ENCODE data around the gene LBH. TPM values are rescaled to one million over a fixed set of nuclear protein-coding genes. Genes with fewer than 3 reads are reported as not detected.

LBH gene
- total RNA-seq, 4 donors from 2014 or later, result 13.4 to 72.0 (median 42.6) TPM

DNA sequence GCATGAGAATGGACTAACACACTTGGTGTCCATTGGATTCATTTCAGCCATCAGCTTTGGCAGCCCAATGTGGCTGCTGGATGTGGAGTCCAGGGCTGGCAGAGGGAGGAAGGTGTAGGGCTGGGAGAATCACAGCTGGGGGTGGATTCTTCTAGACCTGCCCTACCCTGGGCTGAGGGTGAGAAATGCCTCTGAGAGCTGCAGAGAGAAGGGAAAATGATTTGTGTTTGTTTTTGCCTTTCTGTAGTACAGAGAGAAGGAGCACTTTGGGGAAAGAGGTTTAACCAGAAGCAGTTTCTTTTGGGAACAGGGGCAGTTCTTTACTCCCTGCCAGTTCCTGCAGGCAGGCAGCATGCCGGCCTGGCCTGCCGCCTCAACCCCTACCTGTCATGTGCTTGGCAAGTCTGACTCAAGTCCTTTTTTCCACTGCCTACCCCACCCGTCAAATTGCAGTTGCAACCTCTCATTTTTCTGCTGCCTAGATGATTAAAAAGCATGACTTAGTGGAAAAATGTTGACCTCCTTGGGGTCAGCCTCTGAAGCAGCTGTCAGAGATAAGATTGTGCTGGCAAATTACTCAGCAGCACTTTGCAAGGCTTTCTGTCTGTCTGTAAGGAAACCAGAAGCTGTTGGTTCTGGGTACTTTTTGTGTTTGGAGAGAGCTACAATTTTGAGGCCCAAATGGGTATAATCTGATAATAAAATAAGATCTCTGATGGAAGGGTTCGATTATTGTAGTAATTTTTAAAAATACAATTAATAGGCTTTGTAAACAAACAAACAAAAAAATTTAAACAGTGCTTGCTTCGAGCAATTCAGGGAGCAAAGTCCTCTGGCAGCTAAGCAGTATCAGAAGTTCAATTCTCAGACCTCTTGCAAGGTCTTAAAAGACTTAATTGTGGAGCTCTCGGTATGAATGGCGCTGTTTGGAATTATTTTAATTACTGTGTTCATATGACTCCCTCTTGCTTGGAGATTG lies 21.7 kb downstream of the LBH start:
- intact Hi-C loops (cut with DNase I; ENCODE audit: low total_unique reads), result no loop called here
- DNase-seq (ENCODE audit: low spot score in 2 of 2), result peak in 1 of 2 donors; percentile 82
- TF ChIP-seq, protein P1, sequence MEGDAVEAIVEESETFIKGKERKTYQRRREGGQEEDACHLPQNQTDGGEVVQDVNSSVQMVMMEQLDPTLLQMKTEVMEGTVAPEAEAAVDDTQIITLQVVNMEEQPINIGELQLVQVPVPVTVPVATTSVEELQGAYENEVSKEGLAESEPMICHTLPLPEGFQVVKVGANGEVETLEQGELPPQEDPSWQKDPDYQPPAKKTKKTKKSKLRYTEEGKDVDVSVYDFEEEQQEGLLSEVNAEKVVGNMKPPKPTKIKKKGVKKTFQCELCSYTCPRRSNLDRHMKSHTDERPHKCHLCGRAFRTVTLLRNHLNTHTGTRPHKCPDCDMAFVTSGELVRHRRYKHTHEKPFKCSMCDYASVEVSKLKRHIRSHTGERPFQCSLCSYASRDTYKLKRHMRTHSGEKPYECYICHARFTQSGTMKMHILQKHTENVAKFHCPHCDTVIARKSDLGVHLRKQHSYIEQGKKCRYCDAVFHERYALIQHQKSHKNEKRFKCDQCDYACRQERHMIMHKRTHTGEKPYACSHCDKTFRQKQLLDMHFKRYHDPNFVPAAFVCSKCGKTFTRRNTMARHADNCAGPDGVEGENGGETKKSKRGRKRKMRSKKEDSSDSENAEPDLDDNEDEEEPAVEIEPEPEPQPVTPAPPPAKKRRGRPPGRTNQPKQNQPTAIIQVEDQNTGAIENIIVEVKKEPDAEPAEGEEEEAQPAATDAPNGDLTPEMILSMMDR (IDR thresholded peaks at IDR 0.05), result no peak
- no peak overlapping the region for H3K4me3 ChIP-seq (ENCODE audit: low read depth, poor library complexity, severe bottlenecking)
- WGBS, 2 donors, result 21 to 28% methylated on average over 7 of the region's 7 CpGs

DNA sequence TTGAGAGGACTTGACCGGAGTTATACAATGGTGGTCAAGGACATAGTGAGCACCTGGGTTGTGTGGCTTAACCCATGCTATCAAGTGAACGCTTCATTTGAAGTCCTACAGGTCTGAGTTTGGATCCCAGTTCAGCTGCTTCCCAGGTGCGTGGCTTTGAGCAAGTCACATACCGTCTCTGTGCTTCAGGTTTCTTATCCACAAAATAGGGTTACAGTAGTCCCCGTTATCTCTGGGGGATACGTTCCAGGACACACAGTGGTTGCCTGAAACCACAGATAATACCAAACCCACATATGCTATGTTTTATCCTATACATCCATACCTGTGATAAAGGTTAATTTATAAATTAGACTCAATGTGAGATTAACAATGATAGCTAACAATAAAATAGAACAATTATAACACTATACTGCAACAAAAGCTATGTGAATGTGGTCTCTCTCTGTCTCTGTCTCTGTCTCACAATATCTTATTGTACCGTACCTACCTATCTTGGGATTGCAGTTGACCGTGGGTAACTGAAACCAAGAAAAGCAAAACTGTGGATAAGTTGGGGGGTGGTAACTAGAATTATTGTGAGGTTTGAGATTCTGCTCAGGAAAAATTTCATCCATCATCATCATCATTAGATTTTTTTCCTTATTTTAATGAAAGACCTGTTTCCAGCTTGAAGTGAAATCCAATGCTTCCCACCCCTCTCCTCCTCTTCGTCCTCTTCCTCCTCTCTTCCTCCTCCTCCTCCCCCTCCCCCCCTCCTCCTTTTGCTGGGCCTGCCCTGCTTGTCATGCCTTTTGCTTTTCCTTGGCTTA lies 22.7 kb downstream of the LBH start:
- peak in 1 of 2 donors; percentile 9 for DNase-seq (ENCODE audit: low spot score in 2 of 2)
- no peak for TF ChIP-seq POLR2A (IDR thresholded peaks at IDR 0.05)
- TF ChIP-seq, protein P1 (IDR thresholded peaks at IDR 0.05), result no peak
- 87 to 88% methylated on average over 9 of the region's 9 CpGs for WGBS, 2 donors
- H3K4me3 ChIP-seq (ENCODE audit: low read depth, poor library complexity, severe bottlenecking), result no peak overlapping the region
- intact Hi-C loops (cut with DNase I; ENCODE audit: low total_unique reads), result no loop called here

DNA sequence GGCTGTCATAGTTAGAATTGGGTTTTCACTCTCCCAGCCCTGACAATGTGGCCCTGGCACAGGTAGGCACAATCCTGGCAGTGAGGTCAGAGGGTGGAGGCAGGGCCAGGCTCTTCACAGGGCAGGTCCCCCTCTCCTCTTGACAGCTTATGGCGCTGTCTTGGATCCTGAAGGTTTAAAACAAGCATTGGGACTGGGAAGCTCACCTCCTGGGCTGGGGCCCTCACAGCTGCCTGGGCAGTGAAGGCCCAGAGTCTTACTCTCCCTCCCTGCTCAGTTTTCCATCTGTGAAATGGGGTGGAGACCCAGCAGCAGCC lies 23.3 kb downstream of the LBH start:
- WGBS, 2 donors, result 92 to 100% methylated on average over 1 of the region's 1 CpG
- no peak overlapping the region for H3K4me3 ChIP-seq (ENCODE audit: low read depth, poor library complexity, severe bottlenecking)
- DNase-seq (ENCODE audit: low spot score in 2 of 2), result peak in 1 of 2 donors; percentile 60
- intact Hi-C loops (cut with DNase I; ENCODE audit: low total_unique reads), result no loop called here
- TF ChIP-seq POLR2A (IDR thresholded peaks at IDR 0.05), result no peak
- TF ChIP-seq, protein P1 (IDR thresholded peaks at IDR 0.05), result no peak

DNA sequence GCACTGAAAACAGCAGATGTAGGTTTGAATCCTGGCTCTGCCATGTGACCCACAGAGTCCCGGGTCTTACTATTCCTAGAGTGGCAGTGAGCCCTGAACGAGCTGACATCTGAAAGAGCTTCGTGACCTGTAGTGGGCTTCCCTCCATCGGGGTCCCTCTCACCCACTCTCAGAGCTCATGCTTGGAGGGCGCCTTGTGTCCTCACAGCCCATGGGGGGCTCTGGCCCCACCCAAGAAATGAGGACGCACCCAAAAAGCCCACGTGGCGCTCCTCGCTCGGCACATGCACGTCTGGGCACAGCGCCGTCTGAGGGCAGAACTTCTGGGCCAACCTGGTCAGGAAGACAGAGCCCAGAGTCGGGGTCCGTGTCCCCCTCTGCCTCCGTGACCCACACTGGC lies 23.7 kb downstream of the LBH start:
- WGBS, 2 donors, result 92 to 94% methylated on average over 16 of the region's 16 CpGs
- H3K4me3 ChIP-seq (ENCODE audit: low read depth, poor library complexity, severe bottlenecking), result no peak overlapping the region
- peak in 1 of 2 donors; percentile 79 for DNase-seq (ENCODE audit: low spot score in 2 of 2)
- TF ChIP-seq, protein P1 (IDR thresholded peaks at IDR 0.05), result no peak
- no peak for TF ChIP-seq POLR2A (IDR thresholded peaks at IDR 0.05)
- intact Hi-C loops (cut with DNase I; ENCODE audit: low total_unique reads), result no loop called here

DNA sequence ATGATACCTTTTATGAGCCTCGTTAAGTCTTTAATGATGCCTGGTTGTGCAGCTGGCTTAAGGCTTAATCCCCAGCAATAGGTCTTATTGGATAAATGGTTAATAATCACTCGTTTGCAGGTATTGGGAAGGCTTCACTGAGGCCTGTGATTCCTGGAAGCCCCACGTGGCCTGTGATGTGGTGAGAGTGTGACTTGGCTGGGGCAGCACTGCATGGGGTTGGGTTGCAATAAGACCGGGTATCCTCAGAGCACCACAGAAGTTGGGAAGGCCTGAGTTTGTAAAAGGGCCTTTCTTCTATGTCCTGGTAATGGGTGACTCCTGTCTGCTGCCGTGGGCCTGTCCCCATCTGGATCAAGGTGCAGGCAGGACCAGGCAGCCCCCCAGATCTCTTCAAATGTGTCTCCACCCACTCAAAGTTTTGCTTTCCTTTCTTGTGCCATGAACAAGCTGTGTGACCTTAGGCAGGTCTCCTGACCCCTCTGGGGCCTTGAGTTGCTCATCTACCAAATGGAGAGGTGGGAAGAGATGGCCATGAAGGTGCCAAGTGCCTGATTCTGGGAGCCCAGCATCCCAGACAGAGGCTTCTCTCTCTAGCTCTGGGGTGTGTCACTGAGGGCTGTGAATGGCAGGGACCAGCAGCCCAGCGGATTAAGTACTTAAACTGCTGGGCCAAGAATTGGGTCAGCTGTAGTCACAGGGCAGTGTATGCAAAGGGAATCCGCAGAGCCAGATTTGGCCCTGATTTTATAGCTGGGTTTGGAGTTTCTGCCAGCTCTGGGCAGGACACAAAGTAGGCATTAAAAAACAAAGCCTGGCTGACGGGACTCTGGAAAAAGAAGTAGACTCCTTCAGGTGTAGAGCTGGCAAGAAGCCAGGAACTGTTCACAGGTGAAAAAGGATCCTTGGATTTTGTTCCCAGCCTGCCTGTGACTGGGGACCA lies 24.4 kb downstream of the LBH start:
- no peak for TF ChIP-seq POLR2A (IDR thresholded peaks at IDR 0.05)
- TF ChIP-seq, protein P1 (IDR thresholded peaks at IDR 0.05), result no peak
- no peak overlapping the region for H3K4me3 ChIP-seq (ENCODE audit: low read depth, poor library complexity, severe bottlenecking)
- DNase-seq (ENCODE audit: low spot score in 2 of 2), result peak in 1 of 2 donors; percentile 63
- 58 to 82% methylated on average over 8 of the region's 8 CpGs for WGBS, 2 donors
- intact Hi-C loops (cut with DNase I; ENCODE audit: low total_unique reads), result no loop called here

All from lower leg skin (tissue), 4 donors.